Osteoblast (primary cell): Measurements from ENCODE around the gene CA4. TPM values are rescaled to one million over a fixed set of nuclear protein-coding genes. Genes with fewer than 3 reads are reported as not detected.

Source experiments
- DNase-seq: peaks from one replicate; pipeline ENCODE4 v3.0.0; 2011; ENCODE audit warnings: low spot score, mixed read lengths; ENCODE audit not compliant: insufficient read length; ENCODE audit errors: missing footprints
- H2AFZ ChIP-seq: 2 replicates; pipeline ENCODE4 v1.6.0; 2011; ENCODE audit warnings: mild to moderate bottlenecking, low read length
- H3K27ac ChIP-seq: 2 replicates; pipeline ENCODE4 v1.5.1; 2011; ENCODE audit warnings: mild to moderate bottlenecking, low read depth, low read length, moderate library complexity
- H3K27me3 ChIP-seq: 2 replicates; pipeline ENCODE4 v1.6.0; 2012; ENCODE audit warnings: mild to moderate bottlenecking, control low read depth, inconsistent platforms, low read length, moderate library complexity; ENCODE audit not compliant: insufficient read depth
- H3K36me3 ChIP-seq: 2 replicates; pipeline ENCODE4 v1.5.1; 2011; ENCODE audit warnings: mild to moderate bottlenecking, low read length, control low read depth, moderate library complexity; ENCODE audit not compliant: insufficient read depth
- H3K4me1 ChIP-seq: 2 replicates; pipeline ENCODE4 v1.5.1; 2011; ENCODE audit warnings: mild to moderate bottlenecking, low read length, control low read depth, moderate library complexity; ENCODE audit not compliant: insufficient read depth
- H3K4me2 ChIP-seq: 2 replicates; pipeline ENCODE4 v1.6.0; 2011; ENCODE audit warnings: mild to moderate bottlenecking, low read length; ENCODE audit not compliant: insufficient read depth
- H3K4me3 ChIP-seq: fragments of 200-600 bp; sonication (generic); 3 replicates; pipeline ENCODE4 v1.5.1; 2012; ENCODE audit warnings: mild to moderate bottlenecking, low read length, inconsistent platforms; ENCODE audit not compliant: insufficient read depth
- H3K79me2 ChIP-seq: 2 replicates; pipeline ENCODE4 v1.6.0; 2012; ENCODE audit warnings: mild to moderate bottlenecking, low read length, control low read depth, inconsistent platforms; ENCODE audit not compliant: insufficient read depth
- H3K9me3 ChIP-seq: 2 replicates; pipeline ENCODE4 v1.5.1; 2011; ENCODE audit warnings: low read depth, low read length, control low read depth
- H4K20me1 ChIP-seq: 2 replicates; pipeline ENCODE4 v1.6.0; 2012; ENCODE audit warnings: mild to moderate bottlenecking, low read length, control low read depth; ENCODE audit not compliant: insufficient read depth
- CTCF ChIP-seq: IDR thresholded peaks from 2 replicates; pipeline ENCODE4 v1.5.1; 2011; ENCODE audit warnings: mild to moderate bottlenecking, low read depth, low read length, moderate library complexity; ENCODE audit errors: extremely low read depth
- total RNA-seq: library from RNA; depleted of rRNA; stranded (reverse); fragments of >200 nt; gene quantifications from 2 replicates; pipeline ENCODE4 v1.2.3, GENCODE V29; 2012

CA4 gene
- total RNA-seq, 1 donor = not detected

GRCh38 chr17:60155815-60156214 lies 6.0 kb downstream of the CA4 start:
- no peak for DNase-seq

GRCh38 chr17:60156746-60157145 lies 7.0 kb downstream of the CA4 start:
- Histone ChIP-seq H3K4me1 (peaks cover 14% of the 10 kb centered on the region), H3K4me2 (no peak overlapping the region), H3K27ac (no peak overlapping the region), H2AFZ (no peak overlapping the region), H3K27me3 (peaks cover 23% of the 10 kb centered on the region), H3K4me3 (no peak overlapping the region), H4K20me1 (peaks cover 3% of the 10 kb centered on the region), H3K79me2 (no peaks in the 10 kb centered on the region), H3K36me3 (no peaks in the 10 kb centered on the region), H3K9me3 (no peaks in the 10 kb centered on the region)
- DNase-seq = no peak
- TF ChIP-seq CTCF = no peak

More at GRCh38 chr17:60155815-60156214, 6.0 kb downstream of the CA4 start:
- H3K27ac ChIP-seq = no peak overlapping the region
- no peak for TF ChIP-seq CTCF
- H3K36me3 ChIP-seq = no peaks in the 10 kb centered on the region
- no peak overlapping the region for H3K4me3 ChIP-seq
- H4K20me1 ChIP-seq = peaks cover 3% of the 10 kb centered on the region
- no peak overlapping the region for H2AFZ ChIP-seq
- H3K9me3 ChIP-seq = no peaks in the 10 kb centered on the region
- H3K4me2 ChIP-seq = no peak overlapping the region
- peaks cover 14% of the 10 kb centered on the region for H3K4me1 ChIP-seq
- no peaks in the 10 kb centered on the region for H3K79me2 ChIP-seq
- H3K27me3 ChIP-seq = peaks cover 28% of the 10 kb centered on the region

- Histone ChIP-seq H3K36me3 (no peaks in the 10 kb centered on the region), H3K4me3 (no peak overlapping the region), H4K20me1 (peaks cover 3% of the 10 kb centered on the region), H3K79me2 (no peaks in the 10 kb centered on the region), H3K27me3 (peaks cover 15% of the 10 kb centered on the region), H3K4me2 (no peak overlapping the region), H3K27ac (no peak overlapping the region), H3K4me1 (peaks cover 14% of the 10 kb centered on the region), H3K9me3 (no peaks in the 10 kb centered on the region), H2AFZ (no peak overlapping the region)
- DNase-seq = no peak
- TF ChIP-seq CTCF = no peak
Measured at GRCh38 chr17:60157487-60158040, 7.8 kb downstream of the CA4 start.

- H3K9me3 ChIP-seq = no peaks in the 10 kb centered on the region
- H3K4me3 ChIP-seq = no peak overlapping the region
- peak overlapping the region; percentile 25 for H2AFZ ChIP-seq
- peaks cover 10% of the 10 kb centered on the region for H3K4me1 ChIP-seq
- no peak overlapping the region for H3K4me2 ChIP-seq
- peak; percentile 87 for DNase-seq
- H3K27ac ChIP-seq = no peak overlapping the region
- no peak for TF ChIP-seq CTCF
- peaks cover 3% of the 10 kb centered on the region for H4K20me1 ChIP-seq
- H3K27me3 ChIP-seq = peaks cover 8% of the 10 kb centered on the region
- H3K36me3 ChIP-seq = no peaks in the 10 kb centered on the region
- H3K79me2 ChIP-seq = no peaks in the 10 kb centered on the region
Measured at GRCh38 chr17:60158751-60159478, 9.1 kb downstream of the CA4 start.
